ENCODE results near the gene HEXIM2.
A peak's percentile ranks its signal among the peaks of the same experiment; 100 is the strongest.

Gene HEXIM2

DNA sequence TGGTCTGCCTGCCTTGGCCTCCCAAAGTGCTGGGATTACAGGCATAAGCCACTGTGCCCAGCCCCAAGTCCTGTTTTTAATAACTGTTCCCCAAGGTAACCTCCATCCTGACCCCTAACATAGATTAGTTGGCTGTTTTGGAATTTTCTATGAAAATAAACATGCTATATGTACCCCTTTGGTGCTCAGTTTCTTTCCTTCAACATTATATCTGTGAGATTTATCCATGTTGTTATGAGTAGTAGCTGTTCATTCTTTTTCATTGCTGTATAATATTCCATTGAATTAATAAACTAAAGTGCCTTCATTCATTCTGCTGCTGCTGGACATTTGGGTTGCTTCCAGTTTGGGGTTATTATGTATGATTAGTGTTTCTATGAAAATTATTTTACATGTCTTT lies 33.7 kb downstream of the HEXIM2 start:
- TF ChIP-seq, protein P1, sequence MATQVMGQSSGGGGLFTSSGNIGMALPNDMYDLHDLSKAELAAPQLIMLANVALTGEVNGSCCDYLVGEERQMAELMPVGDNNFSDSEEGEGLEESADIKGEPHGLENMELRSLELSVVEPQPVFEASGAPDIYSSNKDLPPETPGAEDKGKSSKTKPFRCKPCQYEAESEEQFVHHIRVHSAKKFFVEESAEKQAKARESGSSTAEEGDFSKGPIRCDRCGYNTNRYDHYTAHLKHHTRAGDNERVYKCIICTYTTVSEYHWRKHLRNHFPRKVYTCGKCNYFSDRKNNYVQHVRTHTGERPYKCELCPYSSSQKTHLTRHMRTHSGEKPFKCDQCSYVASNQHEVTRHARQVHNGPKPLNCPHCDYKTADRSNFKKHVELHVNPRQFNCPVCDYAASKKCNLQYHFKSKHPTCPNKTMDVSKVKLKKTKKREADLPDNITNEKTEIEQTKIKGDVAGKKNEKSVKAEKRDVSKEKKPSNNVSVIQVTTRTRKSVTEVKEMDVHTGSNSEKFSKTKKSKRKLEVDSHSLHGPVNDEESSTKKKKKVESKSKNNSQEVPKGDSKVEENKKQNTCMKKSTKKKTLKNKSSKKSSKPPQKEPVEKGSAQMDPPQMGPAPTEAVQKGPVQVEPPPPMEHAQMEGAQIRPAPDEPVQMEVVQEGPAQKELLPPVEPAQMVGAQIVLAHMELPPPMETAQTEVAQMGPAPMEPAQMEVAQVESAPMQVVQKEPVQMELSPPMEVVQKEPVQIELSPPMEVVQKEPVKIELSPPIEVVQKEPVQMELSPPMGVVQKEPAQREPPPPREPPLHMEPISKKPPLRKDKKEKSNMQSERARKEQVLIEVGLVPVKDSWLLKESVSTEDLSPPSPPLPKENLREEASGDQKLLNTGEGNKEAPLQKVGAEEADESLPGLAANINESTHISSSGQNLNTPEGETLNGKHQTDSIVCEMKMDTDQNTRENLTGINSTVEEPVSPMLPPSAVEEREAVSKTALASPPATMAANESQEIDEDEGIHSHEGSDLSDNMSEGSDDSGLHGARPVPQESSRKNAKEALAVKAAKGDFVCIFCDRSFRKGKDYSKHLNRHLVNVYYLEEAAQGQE (IDR thresholded peaks at IDR 0.05; ENCODE audit: insufficient read depth in 1 of 2, low read depth in 2 of 2, low read length in 2 of 2), result no peak
- TF ChIP-seq SIN3A (IDR thresholded peaks at IDR 0.05; ENCODE audit: borderline replicate concordance, insufficient read depth, low read length) (no peak), POLR2AphosphoS5 (IDR thresholded peaks at IDR 0.05; ENCODE audit: low read depth, low read length) (no peak), TAF1 (IDR thresholded peaks at IDR 0.05; ENCODE audit: borderline replicate concordance, insufficient read depth, low read length) (no peak), FOXP2 (optimal IDR thresholded peaks at IDR 0.05; ENCODE audit: borderline replicate concordance, extremely low read depth, extremely low read length, insufficient read depth) (no peak)

- TF ChIP-seq POLR2AphosphoS5 (IDR thresholded peaks at IDR 0.05; ENCODE audit: low read depth, low read length) (no peak), FOXP2 (optimal IDR thresholded peaks at IDR 0.05; ENCODE audit: borderline replicate concordance, extremely low read depth, extremely low read length, insufficient read depth) (no peak), SIN3A (IDR thresholded peaks at IDR 0.05; ENCODE audit: borderline replicate concordance, insufficient read depth, low read length) (no peak), TAF1 (IDR thresholded peaks at IDR 0.05; ENCODE audit: borderline replicate concordance, insufficient read depth, low read length) (no peak)
- TF ChIP-seq, protein P1 (IDR thresholded peaks at IDR 0.05; ENCODE audit: insufficient read depth in 1 of 2, low read depth in 2 of 2, low read length in 2 of 2), result no peak
Observed at GRCh38 chr17:45197108-45197507, 35.4 kb downstream of the HEXIM2 start.

- TF ChIP-seq TAF1 (IDR thresholded peaks at IDR 0.05; ENCODE audit: borderline replicate concordance, insufficient read depth, low read length), result no peak
- TF ChIP-seq, protein P1 (IDR thresholded peaks at IDR 0.05; ENCODE audit: insufficient read depth in 1 of 2, low read depth in 2 of 2, low read length in 2 of 2), result no peak
- no peak for TF ChIP-seq SIN3A (IDR thresholded peaks at IDR 0.05; ENCODE audit: borderline replicate concordance, insufficient read depth, low read length)
- TF ChIP-seq FOXP2 (optimal IDR thresholded peaks at IDR 0.05; ENCODE audit: borderline replicate concordance, extremely low read depth, extremely low read length, insufficient read depth), result peak; percentile 82
- no peak; the same call in 1 of the 2 replicates for TF ChIP-seq POLR2AphosphoS5 (IDR thresholded peaks at IDR 0.05; ENCODE audit: low read depth, low read length)
Observed at GRCh38 chr17:45197555-45198334, 36.1 kb downstream of the HEXIM2 start.

- TF ChIP-seq TAF1 (IDR thresholded peaks at IDR 0.05; ENCODE audit: borderline replicate concordance, insufficient read depth, low read length), result no peak
- TF ChIP-seq FOXP2 (optimal IDR thresholded peaks at IDR 0.05; ENCODE audit: borderline replicate concordance, extremely low read depth, extremely low read length, insufficient read depth), result no peak
- no peak for TF ChIP-seq SIN3A (IDR thresholded peaks at IDR 0.05; ENCODE audit: borderline replicate concordance, insufficient read depth, low read length)
- TF ChIP-seq POLR2AphosphoS5 (IDR thresholded peaks at IDR 0.05; ENCODE audit: low read depth, low read length), result no peak
- TF ChIP-seq, protein P1 (IDR thresholded peaks at IDR 0.05; ENCODE audit: insufficient read depth in 1 of 2, low read depth in 2 of 2, low read length in 2 of 2), result no peak
Observed at GRCh38 chr17:45200701-45201100, 39.0 kb downstream of the HEXIM2 start.
